KMS-11 (cell line): ENCODE data around the gene BABAM2.

Experiments
- H2AFZ ChIP-seq: fragments of 200-600 bp; sonication (generic); 2 replicates; pipeline ENCODE4 v1.6.1; 2016; ENCODE audit warnings: antibody characterized with exemption, mixed run types, low read depth
- H3K27ac ChIP-seq: fragments of 200-600 bp; sonication (generic); 2 replicates; pipeline ENCODE4 v1.6.1; 2016; ENCODE audit warnings: mild to moderate bottlenecking, mixed run types
- H3K27me3 ChIP-seq: fragments of 200-600 bp; sonication (generic); 2 replicates; pipeline ENCODE4 v1.6.1; 2017; ENCODE audit warnings: mild to moderate bottlenecking, low read depth, mixed run types, moderate library complexity; ENCODE audit not compliant: insufficient read depth
- H3K36me3 ChIP-seq: fragments of 200-600 bp; sonication (generic); 2 replicates; pipeline ENCODE4 v1.6.1; 2017; ENCODE audit warnings: mild to moderate bottlenecking, mixed run types; ENCODE audit not compliant: insufficient read depth
- H3K4me1 ChIP-seq: fragments of 200-600 bp; sonication (generic); 2 replicates; pipeline ENCODE4 v1.6.1; 2016; ENCODE audit warnings: mild to moderate bottlenecking, low read depth, mixed run types; ENCODE audit not compliant: poor library complexity, severe bottlenecking
- H3K4me2 ChIP-seq: fragments of 200-600 bp; sonication (generic); 2 replicates; pipeline ENCODE4 v1.7.0; 2016; ENCODE audit warnings: mild to moderate bottlenecking, mixed run types
- H3K4me3 ChIP-seq: fragments of 200-600 bp; sonication (generic); IDR thresholded peaks from 2 replicates; pipeline ENCODE4 v1.6.1; 2017; ENCODE audit warnings: low read depth, low read length, mixed read lengths; ENCODE audit not compliant: insufficient read depth
- H3K79me2 ChIP-seq: fragments of 200-600 bp; sonication (generic); 2 replicates; pipeline ENCODE4 v1.6.1; 2016; ENCODE audit warnings: low read depth, mixed run types; ENCODE audit not compliant: insufficient read depth
- H3K9ac ChIP-seq: fragments of 200-600 bp; sonication (generic); 2 replicates; pipeline ENCODE4 v1.6.1; 2016; ENCODE audit warnings: mild to moderate bottlenecking, mixed run types
- H4K20me1 ChIP-seq: fragments of 200-600 bp; sonication (generic); 2 replicates; pipeline ENCODE4 v1.6.1; 2016; ENCODE audit warnings: mild to moderate bottlenecking, mixed run types; ENCODE audit not compliant: insufficient read depth
- TF ChIP-seq, protein P1 (sequence below): fragments of 200-600 bp; sonication (generic); conservative IDR thresholded peaks from 2 replicates; pipeline ENCODE4 v1.6.1; 2017; ENCODE audit warnings: low read depth, mild to moderate bottlenecking, antibody characterized with exemption, low read length, moderate library complexity, mixed read lengths

The BABAM2 gene

DNA sequence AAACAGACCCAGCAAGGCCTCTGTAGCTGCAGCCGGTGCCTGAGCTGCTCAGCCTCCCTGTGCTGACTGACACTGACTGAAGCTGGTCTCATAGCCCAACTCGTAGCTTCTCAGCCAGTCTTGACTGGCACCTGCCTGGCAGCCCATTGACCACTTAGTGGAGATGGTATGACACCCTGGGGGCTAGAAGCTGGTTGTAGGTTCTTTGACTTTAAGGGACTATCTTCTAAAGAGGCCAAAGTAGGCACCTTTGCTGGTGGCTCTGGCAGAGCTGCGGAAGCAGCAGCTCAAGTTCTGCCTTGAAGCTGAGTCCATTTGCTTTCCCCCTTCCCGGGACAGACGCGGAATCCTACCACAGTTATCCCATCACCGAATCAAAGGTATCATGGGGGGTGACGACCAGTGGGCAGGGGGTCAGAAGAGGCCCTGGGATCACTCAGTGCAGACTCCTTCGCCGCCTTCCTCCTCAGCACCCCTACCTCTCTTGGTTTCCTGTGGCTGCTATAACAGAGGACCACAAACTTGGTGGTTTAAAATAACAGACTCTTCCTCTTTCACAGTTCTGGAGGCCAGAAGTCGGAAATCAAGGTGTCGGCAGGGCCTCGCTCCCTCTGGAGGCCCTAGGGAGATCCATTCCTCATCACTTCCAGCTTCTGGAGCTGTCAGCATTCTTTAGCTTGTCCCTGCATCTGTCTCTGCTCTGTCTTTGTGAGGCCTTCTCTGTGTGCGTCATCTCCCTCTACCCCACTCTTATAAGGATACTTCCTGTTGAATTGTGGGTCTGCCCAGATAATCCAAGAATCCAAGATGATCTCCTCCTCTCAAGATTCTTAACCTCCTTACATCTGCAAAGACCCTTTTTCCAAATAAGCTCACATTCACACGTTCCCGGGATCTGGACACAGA is 488.4 kb downstream of the BABAM2 start:
- Histone ChIP-seq H3K27me3 (no peaks in the 10 kb centered on the region), H3K79me2 (no peaks in the 10 kb centered on the region), H3K4me3 (no peak overlapping the region), H4K20me1 (no peaks in the 10 kb centered on the region), H3K4me2 (no peak overlapping the region), H3K27ac (no peak overlapping the region), H2AFZ (no peak overlapping the region), H3K36me3 (no peaks in the 10 kb centered on the region), H3K9ac (no peak overlapping the region), H3K4me1 (no peaks in the 10 kb centered on the region)
- TF ChIP-seq, protein P1, sequence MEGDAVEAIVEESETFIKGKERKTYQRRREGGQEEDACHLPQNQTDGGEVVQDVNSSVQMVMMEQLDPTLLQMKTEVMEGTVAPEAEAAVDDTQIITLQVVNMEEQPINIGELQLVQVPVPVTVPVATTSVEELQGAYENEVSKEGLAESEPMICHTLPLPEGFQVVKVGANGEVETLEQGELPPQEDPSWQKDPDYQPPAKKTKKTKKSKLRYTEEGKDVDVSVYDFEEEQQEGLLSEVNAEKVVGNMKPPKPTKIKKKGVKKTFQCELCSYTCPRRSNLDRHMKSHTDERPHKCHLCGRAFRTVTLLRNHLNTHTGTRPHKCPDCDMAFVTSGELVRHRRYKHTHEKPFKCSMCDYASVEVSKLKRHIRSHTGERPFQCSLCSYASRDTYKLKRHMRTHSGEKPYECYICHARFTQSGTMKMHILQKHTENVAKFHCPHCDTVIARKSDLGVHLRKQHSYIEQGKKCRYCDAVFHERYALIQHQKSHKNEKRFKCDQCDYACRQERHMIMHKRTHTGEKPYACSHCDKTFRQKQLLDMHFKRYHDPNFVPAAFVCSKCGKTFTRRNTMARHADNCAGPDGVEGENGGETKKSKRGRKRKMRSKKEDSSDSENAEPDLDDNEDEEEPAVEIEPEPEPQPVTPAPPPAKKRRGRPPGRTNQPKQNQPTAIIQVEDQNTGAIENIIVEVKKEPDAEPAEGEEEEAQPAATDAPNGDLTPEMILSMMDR, result no peak

DNA sequence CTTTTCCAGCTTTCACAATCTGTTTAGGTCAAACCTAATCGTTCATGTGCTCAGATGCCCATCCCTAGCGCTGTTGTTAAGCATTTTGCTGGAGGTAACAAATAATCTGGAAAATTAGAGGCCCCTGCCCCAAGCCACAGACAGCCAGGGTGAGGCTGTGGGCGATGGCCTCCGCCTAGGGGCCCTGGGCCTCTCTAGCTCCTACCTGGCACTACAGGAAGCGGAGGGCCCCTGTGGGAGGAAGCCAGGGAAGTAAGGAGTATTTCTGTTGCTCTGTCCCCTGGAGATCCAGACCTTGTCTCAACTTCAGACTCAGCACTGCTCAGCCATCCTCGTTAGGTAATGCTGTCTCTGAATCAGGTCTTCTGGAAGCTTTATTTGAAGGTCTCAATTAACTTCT is 489.7 kb downstream of the BABAM2 start:
- Histone ChIP-seq H3K36me3 (no peaks in the 10 kb centered on the region), H3K79me2 (no peaks in the 10 kb centered on the region), H4K20me1 (no peaks in the 10 kb centered on the region), H3K27ac (no peak overlapping the region), H3K4me2 (no peak overlapping the region), H3K9ac (no peak overlapping the region), H2AFZ (no peak overlapping the region), H3K4me1 (no peaks in the 10 kb centered on the region), H3K4me3 (no peak overlapping the region), H3K27me3 (no peaks in the 10 kb centered on the region)
- TF ChIP-seq, protein P1, result no peak

DNA sequence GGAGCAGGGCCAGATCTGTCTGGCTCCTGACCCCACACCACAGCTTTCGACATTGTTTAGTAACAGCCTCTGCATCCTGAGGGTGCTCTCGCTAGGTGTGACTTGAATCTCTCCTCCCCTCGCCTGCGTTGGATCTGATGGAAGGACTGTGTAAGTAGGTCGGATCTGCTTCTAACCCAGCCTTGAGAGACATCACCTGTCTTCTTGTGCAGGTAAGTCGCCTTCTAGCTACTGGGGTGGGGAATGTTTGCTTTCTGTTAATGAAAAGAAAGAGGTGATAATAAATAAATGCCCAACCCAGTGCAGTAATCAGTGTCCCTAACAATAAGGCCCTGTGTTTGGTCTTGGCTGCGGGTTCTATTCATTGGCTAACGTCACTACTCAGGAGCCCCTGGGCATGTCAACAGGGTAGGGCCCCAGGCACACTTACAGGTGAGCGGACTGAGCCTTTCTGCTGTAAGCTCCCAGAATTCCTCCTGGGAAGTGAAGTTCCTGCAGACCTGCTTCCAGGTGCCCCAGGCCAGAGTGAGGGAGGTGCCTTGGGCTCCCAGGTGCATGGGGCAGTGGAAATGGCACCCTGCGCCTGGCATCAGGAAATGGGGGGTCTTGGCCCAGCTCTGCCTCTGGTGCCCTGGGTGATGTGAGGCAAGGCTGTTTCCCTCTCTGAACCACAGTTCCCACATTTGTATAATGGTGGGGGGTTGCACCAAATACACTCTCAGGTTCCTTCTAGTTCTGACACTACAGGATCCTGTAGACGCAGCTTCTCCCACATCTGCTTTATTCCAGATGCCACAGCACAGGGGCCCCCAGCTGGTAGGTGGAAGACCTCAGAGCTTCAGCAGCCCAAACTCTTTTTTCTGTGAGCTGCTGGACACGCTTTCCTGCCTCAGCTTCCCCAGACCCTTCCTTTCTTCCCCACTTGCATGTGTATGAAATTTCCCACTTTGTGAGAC is 491.0 kb downstream of the BABAM2 start:
- TF ChIP-seq, protein P1, result no peak
- no peak overlapping the region for H3K27ac ChIP-seq
- no peak overlapping the region for H2AFZ ChIP-seq
- H3K79me2 ChIP-seq, result no peaks in the 10 kb centered on the region
- no peaks in the 10 kb centered on the region for H4K20me1 ChIP-seq
- no peak overlapping the region for H3K4me3 ChIP-seq
- H3K4me1 ChIP-seq, result no peaks in the 10 kb centered on the region
- no peaks in the 10 kb centered on the region for H3K36me3 ChIP-seq
- H3K4me2 ChIP-seq, result no peak overlapping the region
- no peaks in the 10 kb centered on the region for H3K27me3 ChIP-seq
- no peak overlapping the region for H3K9ac ChIP-seq

DNA sequence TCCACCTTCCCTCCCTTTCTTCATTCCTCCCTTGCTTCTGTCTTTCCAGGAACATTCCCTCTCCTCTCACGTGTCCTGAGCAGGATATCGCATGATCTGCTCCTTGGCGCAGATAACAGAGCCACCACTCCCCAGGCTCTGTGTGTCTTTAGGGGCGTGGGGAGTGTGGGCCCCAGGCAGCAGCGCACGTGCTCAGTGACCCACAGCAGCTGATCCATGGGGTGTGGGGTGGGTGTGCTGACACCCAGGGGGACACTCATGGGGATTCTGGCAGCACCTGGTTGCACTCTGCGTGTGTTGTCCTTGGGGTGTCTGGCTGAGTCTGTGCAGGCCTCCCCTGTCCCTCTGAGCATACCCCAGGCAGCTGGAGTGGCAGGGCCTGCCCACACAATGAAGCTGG is 492.2 kb downstream of the BABAM2 start:
- H2AFZ ChIP-seq, result no peak overlapping the region
- H3K36me3 ChIP-seq, result no peaks in the 10 kb centered on the region
- H3K4me2 ChIP-seq, result no peak overlapping the region
- H3K27me3 ChIP-seq, result no peaks in the 10 kb centered on the region
- H3K79me2 ChIP-seq, result no peaks in the 10 kb centered on the region
- no peaks in the 10 kb centered on the region for H3K4me1 ChIP-seq
- no peak overlapping the region for H3K4me3 ChIP-seq
- H4K20me1 ChIP-seq, result no peaks in the 10 kb centered on the region
- H3K27ac ChIP-seq, result no peak overlapping the region
- no peak overlapping the region for H3K9ac ChIP-seq
- TF ChIP-seq, protein P1, result no peak
